Measurements from ENCODE around the gene ARIH2.

ARIH2 gene

GRCh38 chr3:48960841-48961413, 42.3 kb downstream of the ARIH2 start:
- POLR2A ChIA-PET: no interaction called here

GRCh38 chr3:48962340-48962739, 43.7 kb downstream of the ARIH2 start:
- H3K4me3 ChIP-seq (ENCODE audit: low read depth, low read length): no peak overlapping the region
- no peak for DNase-seq (ENCODE audit: low read depth, low spot score)
- CTCF ChIA-PET: no interaction called here
- POLR2A ChIA-PET: no interaction called here
- TF ChIP-seq, protein P1, sequence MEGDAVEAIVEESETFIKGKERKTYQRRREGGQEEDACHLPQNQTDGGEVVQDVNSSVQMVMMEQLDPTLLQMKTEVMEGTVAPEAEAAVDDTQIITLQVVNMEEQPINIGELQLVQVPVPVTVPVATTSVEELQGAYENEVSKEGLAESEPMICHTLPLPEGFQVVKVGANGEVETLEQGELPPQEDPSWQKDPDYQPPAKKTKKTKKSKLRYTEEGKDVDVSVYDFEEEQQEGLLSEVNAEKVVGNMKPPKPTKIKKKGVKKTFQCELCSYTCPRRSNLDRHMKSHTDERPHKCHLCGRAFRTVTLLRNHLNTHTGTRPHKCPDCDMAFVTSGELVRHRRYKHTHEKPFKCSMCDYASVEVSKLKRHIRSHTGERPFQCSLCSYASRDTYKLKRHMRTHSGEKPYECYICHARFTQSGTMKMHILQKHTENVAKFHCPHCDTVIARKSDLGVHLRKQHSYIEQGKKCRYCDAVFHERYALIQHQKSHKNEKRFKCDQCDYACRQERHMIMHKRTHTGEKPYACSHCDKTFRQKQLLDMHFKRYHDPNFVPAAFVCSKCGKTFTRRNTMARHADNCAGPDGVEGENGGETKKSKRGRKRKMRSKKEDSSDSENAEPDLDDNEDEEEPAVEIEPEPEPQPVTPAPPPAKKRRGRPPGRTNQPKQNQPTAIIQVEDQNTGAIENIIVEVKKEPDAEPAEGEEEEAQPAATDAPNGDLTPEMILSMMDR (IDR thresholded peaks at IDR 0.05; ENCODE audit: insufficient read depth, low read length, missing control alignments): no peak

More at GRCh38 chr3:48960841-48961413, 42.3 kb downstream of the ARIH2 start:
- CTCF ChIA-PET: interaction anchor here (1.2 kb wide), 1 partner anchor 9 kb away, joined by 3 read pairs; no protein-coding TSS in a partner anchor
- no peak for DNase-seq (ENCODE audit: low read depth, low spot score)
- H3K4me3 ChIP-seq (ENCODE audit: low read depth, low read length): no peak overlapping the region
- TF ChIP-seq, protein P1 (IDR thresholded peaks at IDR 0.05; ENCODE audit: insufficient read depth, low read length, missing control alignments): no peak

DNA sequence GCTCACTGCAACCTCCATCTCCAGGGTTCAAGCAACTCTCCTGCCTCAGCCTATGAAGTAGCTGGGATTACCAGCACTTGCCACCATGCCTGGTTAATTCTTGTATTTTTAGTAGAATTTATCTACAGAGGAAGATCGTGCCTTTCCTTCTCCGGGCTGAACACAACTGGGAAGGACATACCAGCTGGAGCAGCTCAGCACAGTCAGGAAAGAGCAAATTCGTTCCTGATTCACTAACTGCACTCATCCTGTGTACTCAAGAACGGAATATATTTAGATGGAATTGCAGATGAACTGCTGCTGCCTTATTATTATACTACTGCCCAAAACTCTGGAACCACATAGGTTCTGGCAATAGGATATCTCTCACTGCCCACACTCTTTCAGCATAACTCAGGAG, 44.3 kb downstream of the ARIH2 start:
- ChIA-PET POLR2A (no interaction called here), CTCF (no interaction called here)
- no peak overlapping the region for H3K4me3 ChIP-seq (ENCODE audit: low read depth, low read length)
- TF ChIP-seq, protein P1 (IDR thresholded peaks at IDR 0.05; ENCODE audit: insufficient read depth, low read length, missing control alignments): no peak
- DNase-seq (ENCODE audit: low read depth, low spot score): no peak

GRCh38 chr3:48963591-48963990, 44.9 kb downstream of the ARIH2 start:
- CTCF ChIA-PET: no interaction called here
- POLR2A ChIA-PET: no interaction called here
- no peak overlapping the region for H3K4me3 ChIP-seq (ENCODE audit: low read depth, low read length)
- DNase-seq (ENCODE audit: low read depth, low spot score): no peak
- TF ChIP-seq, protein P1 (IDR thresholded peaks at IDR 0.05; ENCODE audit: insufficient read depth, low read length, missing control alignments): no peak

DNA sequence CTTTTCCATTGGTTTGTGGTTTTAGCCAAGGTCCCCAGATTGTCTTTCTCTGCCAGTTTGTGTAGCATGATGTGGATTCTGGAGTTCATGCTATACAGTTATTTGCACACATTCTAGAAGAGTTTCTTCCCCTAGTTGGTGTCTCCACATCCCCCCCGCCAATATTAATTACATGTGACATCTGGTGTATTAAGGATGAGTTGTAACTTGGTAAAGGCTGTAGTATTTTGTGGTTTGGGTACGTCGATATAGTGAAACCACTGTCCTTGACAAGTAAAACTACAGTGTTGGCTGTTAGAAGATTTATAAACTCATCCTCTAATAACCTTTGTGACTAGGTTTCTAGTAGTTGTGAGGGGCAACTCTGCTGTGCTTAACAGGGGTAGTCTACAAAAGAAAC, 47.7 kb downstream of the ARIH2 start:
- ChIA-PET POLR2A (no interaction called here), CTCF (interaction anchor here (1.3 kb wide), 1 partner anchor 26 kb away, joined by 4 read pairs; no protein-coding TSS in a partner anchor)
- TF ChIP-seq, protein P1 (IDR thresholded peaks at IDR 0.05; ENCODE audit: insufficient read depth, low read length, missing control alignments): no peak
- no peak for DNase-seq (ENCODE audit: low read depth, low spot score)
- H3K4me3 ChIP-seq (ENCODE audit: low read depth, low read length): no peak overlapping the region

DNA sequence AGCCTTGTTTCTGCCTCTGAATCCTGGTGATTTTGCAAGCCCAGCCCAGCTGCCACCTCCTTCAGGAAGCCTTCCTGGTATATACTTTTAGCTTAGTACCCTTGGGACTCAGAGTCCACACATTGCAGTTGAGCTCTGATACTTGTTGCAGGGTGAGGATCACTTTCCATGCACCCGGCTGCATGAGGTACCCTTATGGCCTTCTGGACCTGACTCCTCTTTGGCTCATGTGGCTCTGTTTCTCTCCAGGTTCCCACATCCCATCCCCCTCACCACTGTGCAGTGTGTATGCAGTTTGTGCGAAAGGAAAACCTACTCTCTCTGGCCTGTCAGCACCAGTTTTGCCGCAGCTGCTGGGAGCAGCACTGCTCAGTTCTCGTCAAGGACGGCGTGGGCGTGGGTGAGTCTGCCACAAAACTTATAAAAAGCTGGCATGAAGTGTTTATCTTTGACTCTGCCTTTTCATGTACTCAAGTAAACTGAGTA, 48.3 kb downstream of the ARIH2 start:
- CTCF ChIA-PET: interaction anchor here (1.3 kb wide), 1 partner anchor 25 kb away, joined by 4 read pairs; no protein-coding TSS in a partner anchor

More for the DNA sequence above, 48.3 kb downstream of the ARIH2 start:
- TF ChIP-seq, protein P1 (IDR thresholded peaks at IDR 0.05; ENCODE audit: insufficient read depth, low read length, missing control alignments): no peak
- no peak overlapping the region for H3K4me3 ChIP-seq (ENCODE audit: low read depth, low read length)
- no peak for DNase-seq (ENCODE audit: low read depth, low spot score)
- POLR2A ChIA-PET: no interaction called here

All from AG04449 (cell line).